ENCODE measurements around the gene GTSF1L.

Gene GTSF1L

GRCh38 chr20:43746344-43747137 lies 19.7 kb upstream of the GTSF1L start:
- peak; percentile 40 for DNase-seq (ENCODE audit: low read depth, low spot score)

DNA sequence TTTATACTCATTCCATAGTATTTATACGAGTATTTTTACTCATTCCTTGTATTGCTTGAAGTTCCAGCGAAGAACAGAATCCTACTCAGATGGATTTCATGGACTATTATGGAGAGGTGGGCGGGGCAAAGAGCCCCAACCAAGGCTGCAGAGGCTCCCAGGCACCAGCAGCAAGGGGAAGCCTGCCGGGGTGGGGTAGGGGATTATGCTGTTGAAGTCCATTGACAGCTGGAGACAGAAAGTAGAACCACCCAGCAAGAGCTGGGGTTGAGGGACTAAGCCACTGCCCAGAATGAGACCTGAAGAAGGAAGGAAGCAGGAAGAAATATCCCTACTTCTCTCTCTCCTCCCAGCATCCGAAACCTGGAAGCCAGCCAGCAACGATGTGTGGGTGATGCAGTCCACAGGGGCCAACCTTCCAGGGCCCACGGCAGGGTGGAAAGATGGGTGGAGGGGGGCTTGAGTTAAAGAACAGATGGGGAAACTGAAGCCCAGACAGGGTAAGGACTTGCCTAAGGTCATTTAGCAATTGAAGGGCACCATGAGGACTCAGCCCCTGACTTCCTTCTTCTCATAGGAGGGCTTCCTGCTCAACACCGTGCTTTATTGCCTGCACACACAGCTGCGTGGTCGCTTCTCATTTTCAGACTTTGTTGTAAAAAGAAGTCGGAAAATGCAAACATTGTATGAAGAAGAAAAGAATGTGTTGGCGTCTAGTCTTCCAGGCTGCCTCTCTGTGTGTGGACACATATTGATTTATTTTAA lies 18.3 kb upstream of the GTSF1L start:
- peak; percentile 15 for DNase-seq (ENCODE audit: low read depth, low spot score)

DNA sequence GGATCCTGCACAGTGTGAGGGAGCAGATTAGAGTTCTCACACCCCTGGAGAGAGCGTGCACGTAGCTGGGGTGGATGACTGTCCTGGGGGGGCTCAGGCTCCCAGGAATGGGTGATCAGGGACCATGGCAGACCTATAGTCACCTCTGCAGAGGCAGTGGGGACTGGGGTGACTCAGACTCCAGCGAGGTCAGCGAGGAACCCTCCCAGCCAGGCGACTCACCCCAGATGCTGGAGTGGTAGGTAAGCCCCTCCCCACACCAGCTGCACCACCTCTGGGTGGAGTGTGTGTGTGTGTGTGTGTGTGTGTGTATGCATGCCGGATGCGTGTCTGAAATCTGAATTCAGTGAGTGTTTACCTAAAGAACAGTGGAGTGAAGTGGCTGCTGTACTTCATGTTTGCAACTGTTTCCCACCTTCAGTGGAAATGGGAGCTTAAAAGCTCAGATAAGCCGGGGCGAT lies 17.4 kb upstream of the GTSF1L start:
- DNase-seq (ENCODE audit: low read depth, low spot score): peak; percentile 34

DNA sequence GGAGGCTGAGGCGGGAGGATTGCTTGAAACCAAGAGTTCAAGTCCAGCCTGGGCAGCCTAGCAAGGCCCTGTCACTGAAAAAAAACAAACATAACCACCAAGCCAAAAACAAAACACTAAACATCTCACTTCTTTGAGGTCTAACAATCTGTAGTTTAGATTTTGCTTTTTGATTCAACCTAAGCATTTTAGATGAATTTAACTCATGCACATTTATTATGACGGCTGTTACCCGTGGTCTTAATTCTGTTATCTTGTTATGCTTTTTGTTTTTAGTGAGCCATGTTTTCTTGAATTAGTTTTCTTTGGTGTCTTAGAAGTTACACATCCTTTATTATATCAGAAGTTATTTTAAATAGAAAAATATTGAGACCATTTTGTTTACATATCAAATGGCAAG lies 13.8 kb upstream of the GTSF1L start:
- no peak for DNase-seq (ENCODE audit: low read depth, low spot score)

DNA sequence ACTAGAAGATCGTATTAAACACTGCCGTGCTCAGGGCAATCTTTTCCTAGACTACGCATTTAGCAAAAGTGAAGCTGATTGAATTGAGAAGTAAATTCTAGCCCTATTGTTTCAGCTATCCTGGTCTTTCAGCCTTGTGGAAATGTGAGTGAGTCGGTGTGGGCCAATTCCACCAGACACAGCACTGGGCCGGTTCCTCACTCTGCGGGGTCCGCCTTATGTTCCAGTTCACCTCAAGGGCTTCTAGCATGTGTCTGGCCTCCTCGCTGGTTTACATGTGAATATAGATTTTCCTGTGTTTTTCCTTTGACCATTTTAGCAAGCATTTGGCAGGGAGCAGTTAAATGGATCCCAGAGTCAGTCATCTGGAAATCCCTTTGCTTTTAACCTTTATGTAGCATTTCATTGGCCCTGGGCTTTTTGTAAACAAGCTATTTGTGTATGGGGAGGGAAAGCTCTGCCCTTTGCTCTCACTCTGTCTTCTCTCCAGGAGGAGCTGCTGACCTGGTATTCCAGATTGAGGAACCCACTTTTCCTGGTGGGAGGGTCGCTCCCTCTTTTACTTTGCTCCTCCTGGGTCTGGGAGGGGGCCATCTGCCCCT lies 12.4 kb upstream of the GTSF1L start:
- DNase-seq (ENCODE audit: low read depth, low spot score): no peak

GRCh38 chr20:43737925-43738324 lies 11.1 kb upstream of the GTSF1L start:
- no peak for DNase-seq (ENCODE audit: low read depth, low spot score)

- peak; percentile 16 for DNase-seq (ENCODE audit: low read depth, low spot score)
Measured at GRCh38 chr20:43736588-43737158, 9.9 kb upstream of the GTSF1L start.

DNA sequence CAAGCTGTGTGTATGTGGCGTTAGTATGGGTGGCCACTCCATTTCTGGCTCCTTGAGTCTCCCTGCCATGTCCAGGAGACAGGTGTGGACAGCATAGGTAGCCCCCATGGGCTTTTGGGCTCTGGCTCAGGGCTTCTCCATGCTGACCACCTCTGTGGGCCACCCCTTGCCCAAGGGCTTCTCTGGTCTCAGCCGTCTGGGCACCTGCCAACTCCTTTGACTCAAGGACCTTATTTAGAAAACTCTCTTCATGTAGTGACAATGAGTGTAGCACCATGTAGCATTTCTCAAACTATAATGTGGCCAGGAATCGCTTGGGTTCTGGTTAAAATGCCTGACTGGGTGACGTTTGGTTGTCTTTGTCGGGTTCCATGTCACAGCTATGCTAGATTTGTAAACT lies 5.1 kb upstream of the GTSF1L start:
- DNase-seq (ENCODE audit: low read depth, low spot score): no peak

DNA sequence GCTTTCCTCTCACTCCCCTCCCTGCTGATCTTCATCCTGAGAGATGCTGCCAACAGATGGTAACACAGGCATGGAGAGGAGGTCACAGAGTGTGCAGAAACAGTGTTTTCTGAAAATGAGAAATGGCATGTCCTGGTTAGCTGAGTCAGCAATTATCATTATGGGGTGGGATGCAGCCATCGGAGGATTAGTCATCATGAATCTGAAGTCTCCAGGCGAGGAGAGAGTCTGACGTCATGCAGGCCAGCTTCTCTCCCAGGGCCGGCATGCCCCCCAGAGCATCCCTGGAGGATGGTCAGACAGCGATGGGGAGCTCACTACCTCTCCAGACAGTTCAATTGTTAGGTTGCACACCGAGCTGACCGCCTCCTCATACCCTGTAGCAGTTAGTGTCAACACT lies 4.7 kb upstream of the GTSF1L start:
- no peak for DNase-seq (ENCODE audit: low read depth, low spot score)

DNA sequence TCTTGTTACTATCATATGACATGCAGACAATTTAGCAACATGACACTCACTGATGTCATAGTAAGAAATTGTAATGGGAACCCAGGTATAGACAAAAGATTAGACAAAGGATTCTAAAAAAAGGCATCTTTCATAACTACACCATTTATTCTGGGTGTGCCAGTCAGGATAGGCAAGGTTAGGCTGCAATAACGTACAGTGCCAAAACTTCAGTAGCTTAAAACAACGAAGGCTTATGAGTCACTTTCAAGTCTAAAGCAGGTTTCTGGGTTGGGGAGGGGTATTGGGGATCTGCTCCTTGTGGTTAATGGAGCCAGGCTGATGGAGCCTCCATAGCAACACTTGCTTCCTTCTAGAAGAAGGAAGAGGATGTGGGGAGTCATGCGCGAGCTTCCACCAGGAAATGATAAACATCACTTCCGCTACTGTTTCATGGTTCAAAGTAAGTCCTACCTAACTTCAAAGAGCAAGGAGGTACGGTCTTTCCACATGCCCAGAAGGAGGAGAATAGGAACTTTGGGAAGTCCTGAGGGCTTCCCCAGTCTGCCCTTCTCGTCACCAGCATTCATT lies 2.0 kb upstream of the GTSF1L start:
- no peak for DNase-seq (ENCODE audit: low read depth, low spot score)

GRCh38 chr20:43727980-43728590 lies 1.3 kb upstream of the GTSF1L start:
- DNase-seq (ENCODE audit: low read depth, low spot score): no peak

DNA sequence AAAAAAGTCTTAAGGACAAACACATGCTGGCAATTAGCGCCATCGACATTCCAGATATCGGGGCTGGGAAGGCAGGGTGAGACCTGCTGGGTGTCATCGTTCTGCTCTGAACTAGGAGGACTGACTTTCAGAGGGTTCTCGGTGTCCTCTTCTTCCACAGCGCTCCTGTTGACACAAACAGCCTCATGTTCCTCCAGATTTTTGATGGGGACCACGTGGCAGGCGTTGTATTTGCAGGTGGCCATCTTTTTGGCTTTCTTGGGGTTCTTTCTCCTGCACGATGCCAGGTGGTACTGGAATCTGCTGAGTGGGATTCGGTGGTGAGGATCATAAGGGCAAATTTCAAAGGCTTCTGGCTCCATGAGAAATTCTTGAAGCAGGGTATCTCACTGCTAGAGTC lies 469 bp downstream of the GTSF1L start:
- no peak for DNase-seq (ENCODE audit: low read depth, low spot score)

DNA sequence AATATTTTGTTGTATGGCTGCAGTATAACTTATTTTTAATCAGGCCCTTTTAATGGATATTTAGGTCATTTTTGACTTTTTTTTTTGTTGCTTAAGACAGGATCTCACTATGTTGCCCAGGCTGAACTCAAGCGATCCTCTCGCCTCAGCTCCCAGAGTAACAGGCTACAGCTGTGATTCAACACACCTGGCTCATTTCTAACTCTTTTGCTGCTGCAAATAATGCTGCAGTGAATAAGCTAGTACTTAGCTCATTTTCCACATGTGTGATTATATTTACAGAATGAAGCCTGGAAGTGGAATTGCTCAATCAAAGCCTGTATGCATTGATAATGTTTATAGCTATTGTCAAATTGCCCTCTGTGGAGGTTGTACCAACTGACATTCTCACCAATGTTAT lies 1.1 kb downstream of the GTSF1L start:
- DNase-seq (ENCODE audit: low read depth, low spot score): no peak

DNA sequence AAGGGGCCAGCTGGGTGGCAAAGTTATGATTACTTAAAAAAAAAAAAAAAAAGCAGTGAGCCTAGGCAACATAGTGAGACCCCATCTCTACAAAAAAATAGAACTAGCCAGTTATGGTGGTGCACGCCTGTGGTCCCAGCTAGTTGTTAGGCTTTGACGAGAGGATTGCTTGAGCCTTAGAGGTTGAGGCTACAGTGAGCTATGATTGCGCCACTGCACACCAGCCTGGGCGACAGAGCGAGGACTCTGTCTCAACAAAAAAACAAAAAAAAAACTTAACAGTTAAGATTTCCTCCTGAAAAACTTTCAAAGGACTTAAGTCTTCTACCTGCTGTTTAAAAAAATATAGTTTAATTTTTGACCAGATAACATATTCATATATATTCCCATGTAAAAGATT lies 2.4 kb downstream of the GTSF1L start:
- no peak for DNase-seq (ENCODE audit: low read depth, low spot score)

GRCh38 chr20:43723735-43724134 lies 3.1 kb downstream of the GTSF1L start:
- no peak for DNase-seq (ENCODE audit: low read depth, low spot score)

DNA sequence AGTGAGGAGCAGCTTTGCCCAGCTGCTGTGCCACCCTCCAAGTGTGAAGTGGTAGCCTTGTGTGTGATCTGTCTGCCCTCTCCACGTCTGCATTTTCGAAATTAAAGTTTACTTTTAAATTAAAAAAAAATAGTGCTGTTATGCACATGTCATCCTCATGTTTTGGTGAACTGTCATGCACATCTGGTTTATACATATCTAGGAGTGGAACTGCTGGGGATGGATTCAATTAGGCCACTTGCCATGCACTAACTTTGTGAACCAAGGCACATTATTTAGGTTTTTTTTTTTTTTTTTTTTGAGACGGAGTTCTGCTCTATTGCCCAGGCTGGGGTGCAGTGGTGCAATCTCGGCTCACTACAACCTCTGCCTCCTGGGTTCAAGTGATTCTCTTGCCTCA lies 3.6 kb downstream of the GTSF1L start:
- DNase-seq (ENCODE audit: low read depth, low spot score): no peak

- no peak for DNase-seq (ENCODE audit: low read depth, low spot score)
Measured at GRCh38 chr20:43722153-43722505, 4.7 kb downstream of the GTSF1L start.

- no peak for DNase-seq (ENCODE audit: low read depth, low spot score)
Measured at GRCh38 chr20:43721429-43722152, 5.2 kb downstream of the GTSF1L start.

DNA sequence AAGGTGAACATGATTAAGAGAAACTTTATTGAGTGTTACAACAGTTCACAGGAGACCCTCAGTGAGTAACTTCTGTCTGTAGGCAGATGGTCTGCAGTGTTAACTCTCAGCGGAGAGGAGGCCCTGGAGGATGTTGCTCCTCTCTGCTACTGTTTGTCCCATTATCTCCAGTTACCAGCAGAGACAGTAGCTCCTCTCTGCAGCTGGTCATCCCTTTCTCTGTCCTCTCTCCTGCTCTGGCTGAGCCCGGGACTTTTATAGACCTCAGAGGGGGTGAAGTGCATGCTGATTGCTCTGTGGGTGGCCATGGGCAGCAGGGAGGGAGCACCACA lies 5.7 kb downstream of the GTSF1L start:
- no peak for DNase-seq (ENCODE audit: low read depth, low spot score)

DNA sequence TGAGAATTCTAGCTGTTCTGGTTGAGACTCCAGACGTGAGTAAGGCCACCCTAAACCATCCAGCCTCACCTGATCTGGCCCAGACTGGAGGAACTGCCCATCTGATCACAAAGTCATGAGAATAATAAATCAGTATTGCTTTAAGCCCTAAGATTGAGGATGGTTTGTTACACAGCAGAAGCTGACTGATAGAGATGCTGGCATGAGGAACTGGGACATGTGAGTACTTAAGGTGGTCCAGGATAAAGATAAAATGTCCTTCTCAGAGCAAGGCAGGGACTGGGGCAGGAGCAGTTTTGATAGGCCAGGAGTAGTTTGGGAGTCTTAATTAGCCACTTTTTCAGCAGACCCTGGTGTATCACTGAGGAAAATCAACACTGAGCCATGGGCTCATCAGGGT lies 6.8 kb downstream of the GTSF1L start:
- no peak for DNase-seq (ENCODE audit: low read depth, low spot score)

GRCh38 chr20:43717616-43717995 lies 9.2 kb downstream of the GTSF1L start:
- DNase-seq (ENCODE audit: low read depth, low spot score): no peak

All from ELF-1 (cell line).